Measurements from ENCODE around the gene ARHGAP42. TPM values are rescaled to one million over a fixed set of nuclear protein-coding genes. Genes with fewer than 3 reads are reported as not detected.

Gene ARHGAP42
- polyA plus RNA-seq, 3 donors = 0.13 TPM; not detected in 2

DNA sequence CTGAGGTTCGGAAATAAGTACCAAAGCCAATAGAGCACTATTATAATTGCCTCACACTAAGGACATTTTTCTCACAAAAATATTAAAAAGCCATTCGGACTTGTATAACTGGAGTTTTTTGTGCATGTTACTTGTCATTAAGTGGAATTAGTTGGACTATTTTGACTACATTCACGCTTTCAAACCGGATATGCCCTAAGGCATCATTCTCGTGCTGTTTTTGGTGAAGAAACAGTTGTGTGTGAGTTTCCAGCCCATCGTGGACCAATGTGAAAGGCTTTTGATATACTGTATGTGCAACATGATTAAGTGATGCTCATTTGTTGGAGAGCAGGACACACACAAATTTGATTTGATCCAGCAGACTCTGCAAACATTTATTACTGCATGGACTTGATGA is 249.7 kb downstream of the ARHGAP42 start:
- no peaks in the 10 kb centered on the region for H3K9me3 Mint-ChIP-seq
- Histone ChIP-seq H3K4me1 (ENCODE audit: control insufficient read depth in 1 of 2, insufficient read depth in 2 of 2, low read length in 2 of 2) (no peaks in the 10 kb centered on the region), H3K36me3 (replicated peaks in 1 of 2; ENCODE audit: control insufficient read depth in 1 of 2, insufficient read depth in 2 of 2, low read length in 2 of 2) (no peaks in the 10 kb centered on the region), H3K9ac (ENCODE audit: insufficient read depth, low read length, poor library complexity, severe bottlenecking) (no peak overlapping the region), H4K20me1 (ENCODE audit: insufficient read depth, low read length) (no peaks in the 10 kb centered on the region), H3K4me3 (replicated peaks in 1 of 3; ENCODE audit: low read depth in 2 of 3, low read length in 3 of 3) (no peak overlapping the region), H3K9me3 (replicated peaks in 1 of 2; ENCODE audit: control insufficient read depth in 1 of 2, insufficient read depth in 1 of 2, low read length in 2 of 2) (no peaks in the 10 kb centered on the region), H3K27me3 (ENCODE audit: control insufficient read depth in 2 of 2, insufficient read depth in 2 of 2, low read length in 2 of 2) (no peaks in the 10 kb centered on the region), H3K4me2 (replicated peaks; ENCODE audit: extremely low read depth, low read length, poor library complexity, severe bottlenecking) (no peak overlapping the region), H2AFZ (ENCODE audit: insufficient read depth, low read depth, low read length, poor library complexity, severe bottlenecking) (no peak overlapping the region), H3K27ac (ENCODE audit: low read depth in 1 of 2, low read length in 2 of 2) (no peak overlapping the region), H3K79me2 (ENCODE audit: insufficient read depth, low read length) (no peaks in the 10 kb centered on the region)
- H3K4me1 Mint-ChIP-seq = no peaks in the 10 kb centered on the region
- intact Hi-C loops (cut with micrococcal nuclease) = no loop called here
- no peak for TF ChIP-seq CTCF (IDR thresholded peaks at IDR 0.05)
- H3K27me3 Mint-ChIP-seq (ENCODE audit: low read depth in 3 of 3) = no peaks in the 10 kb centered on the region
- no peaks in the 10 kb centered on the region for H3K36me3 Mint-ChIP-seq
- DNase-seq = no peak
- WGBS (ENCODE audit: insufficient coverage) = 100% methylated on average over 4 of the region's 6 CpGs
- H3K4me3 Mint-ChIP-seq = no peak overlapping the region
- H3K27ac Mint-ChIP-seq = no peak overlapping the region

DNA sequence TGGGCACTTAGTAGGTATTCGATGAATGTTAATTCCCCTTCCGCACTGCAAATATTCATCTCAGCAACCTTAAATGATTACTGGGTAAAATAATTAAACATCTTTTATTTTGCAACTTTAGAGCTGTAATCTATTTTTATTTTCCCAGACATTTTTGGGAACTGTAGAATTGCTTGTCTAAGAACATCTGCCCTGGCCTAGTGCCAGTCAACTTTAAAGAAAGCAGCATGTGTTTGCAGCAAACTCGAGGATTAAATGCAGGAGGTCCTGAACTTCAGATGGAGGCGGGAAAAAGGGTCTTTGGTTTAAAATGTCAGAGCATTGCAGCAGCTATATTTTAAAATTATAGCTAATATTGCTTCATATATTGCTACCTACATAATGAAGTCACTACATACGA is 252.5 kb downstream of the ARHGAP42 start:
- Histone ChIP-seq H3K4me2 (replicated peaks; ENCODE audit: extremely low read depth, low read length, poor library complexity, severe bottlenecking) (no peak overlapping the region), H3K9ac (ENCODE audit: insufficient read depth, low read length, poor library complexity, severe bottlenecking) (no peak overlapping the region), H3K9me3 (replicated peaks in 1 of 2; ENCODE audit: control insufficient read depth in 1 of 2, insufficient read depth in 1 of 2, low read length in 2 of 2) (no peaks in the 10 kb centered on the region), H3K79me2 (ENCODE audit: insufficient read depth, low read length) (no peaks in the 10 kb centered on the region), H3K4me3 (replicated peaks in 1 of 3; ENCODE audit: low read depth in 2 of 3, low read length in 3 of 3) (no peak overlapping the region), H3K27me3 (ENCODE audit: control insufficient read depth in 2 of 2, insufficient read depth in 2 of 2, low read length in 2 of 2) (no peaks in the 10 kb centered on the region), H4K20me1 (ENCODE audit: insufficient read depth, low read length) (no peaks in the 10 kb centered on the region), H2AFZ (ENCODE audit: insufficient read depth, low read depth, low read length, poor library complexity, severe bottlenecking) (no peak overlapping the region), H3K4me1 (ENCODE audit: control insufficient read depth in 1 of 2, insufficient read depth in 2 of 2, low read length in 2 of 2) (no peaks in the 10 kb centered on the region), H3K36me3 (replicated peaks in 1 of 2; ENCODE audit: control insufficient read depth in 1 of 2, insufficient read depth in 2 of 2, low read length in 2 of 2) (no peaks in the 10 kb centered on the region), H3K27ac (ENCODE audit: low read depth in 1 of 2, low read length in 2 of 2) (no peak overlapping the region)
- intact Hi-C loops (cut with micrococcal nuclease) = no loop called here
- 67% methylated on average over 1 of the region's 5 CpGs for WGBS (ENCODE audit: insufficient coverage)
- TF ChIP-seq CTCF (IDR thresholded peaks at IDR 0.05) = no peak
- Mint-ChIP-seq H3K27ac (no peak overlapping the region), H3K4me1 (no peaks in the 10 kb centered on the region), H3K4me3 (no peak overlapping the region), H3K9me3 (no peaks in the 10 kb centered on the region), H3K36me3 (no peaks in the 10 kb centered on the region), H3K27me3 (ENCODE audit: low read depth in 3 of 3) (no peaks in the 10 kb centered on the region)
- DNase-seq = no peak

Measured in CD14-positive monocyte (primary cell).